Gastroesophageal sphincter (tissue), 4 donors: ENCODE results near the gene SRP19. TPM values are rescaled to one million over a fixed set of nuclear protein-coding genes. Genes with fewer than 3 reads are reported as not detected.
A peak's percentile ranks its signal among the peaks of the same experiment; 100 is the strongest.

Experiments used
- ATAC-seq: fragments of 150-250 bp; one replicate; pipeline ENCODE4 v1.9.1; 2016; ENCODE audit warnings: mild to moderate bottlenecking, moderate library complexity
- H3K27ac ChIP-seq, 4 donors: fragments of 200-600 bp; sonication (generic) in 3 of 4; 1 replicate in 3 of 4; 2 replicates in 1 of 4; pipeline ENCODE4 v1.5.1; 2016 to 2019
- H3K27me3 ChIP-seq: fragments of 200-600 bp; sonication (generic); one replicate; pipeline ENCODE4 v1.5.1; 2019
- H3K36me3 ChIP-seq, 2 donors: fragments of 200-600 bp; sonication (generic); one replicate each; pipeline ENCODE4 v1.5.1; 2019; ENCODE audit warnings: control low read depth in 1 of 2
- H3K4me1 ChIP-seq, 3 donors: fragments of 200-600 bp; sonication (generic); 1 replicate in 2 of 3; 2 replicates in 1 of 3; pipeline ENCODE4 v1.5.1; 2016 to 2019; ENCODE audit warnings: control low read depth in 2 of 3
- H3K4me3 ChIP-seq, 2 donors: fragments of 200-600 bp; sonication (generic); one replicate each; pipeline ENCODE4 v1.5.1; 2019; ENCODE audit warnings: mild to moderate bottlenecking in 1 of 2, moderate library complexity in 1 of 2
- H3K9me3 ChIP-seq, 3 donors: fragments of 200-600 bp; sonication (generic); one replicate each; pipeline ENCODE4 v1.5.1; 2017 to 2019; ENCODE audit warnings: control low read depth in 2 of 3
- EP300 ChIP-seq: sonication (generic); formaldehyde crosslinking; IDR thresholded peaks from one replicate; pipeline ENCODE4 v1.6.1; 2017; ENCODE audit warnings: antibody characterized with exemption, mild to moderate bottlenecking
- POLR2A ChIP-seq, 2 donors: fragments of 450-650 bp; IDR thresholded peaks; one replicate each; pipeline ENCODE4 v1.6.1; 2017; ENCODE audit warnings: antibody characterized with exemption in 2 of 2, mild to moderate bottlenecking in 2 of 2, moderate library complexity in 1 of 2
- POLR2AphosphoS5 ChIP-seq: sonication (generic); formaldehyde crosslinking; IDR thresholded peaks from one replicate; pipeline ENCODE4 v1.6.1; 2017; ENCODE audit warnings: antibody characterized with exemption
- WGBS, 2 donors: methylation state at CpG; one replicate each; pipeline ENCODE4 v1.1.5; 2018; ENCODE audit warnings: low coverage in 1 of 2; 5-methylcytosine and 5-hydroxymethylcytosine counted together
- total RNA-seq, 4 donors: library from RNA; depleted of rRNA; stranded (reverse); fragments of >200 nt; gene quantifications; one replicate each; pipeline ENCODE4 v1.1.0, GENCODE V29; 2016
- TF ChIP-seq, protein P1 (sequence below), 4 experiments: fragments of 200-600 bp in 2 of 4; fragments of 450-650 bp in 2 of 4; sonication (generic) in 1 of 4; IDR thresholded peaks; one replicate each; pipeline ENCODE4 v1.5.1; 2017 to 2019; ENCODE audit warnings: antibody characterized with exemption in 4 of 4, mild to moderate bottlenecking in 2 of 4, moderate library complexity in 2 of 4

Gene SRP19
- total RNA-seq, 4 donors from 2014 or later: 36.5 to 96.8 (median 69.2) TPM

DNA sequence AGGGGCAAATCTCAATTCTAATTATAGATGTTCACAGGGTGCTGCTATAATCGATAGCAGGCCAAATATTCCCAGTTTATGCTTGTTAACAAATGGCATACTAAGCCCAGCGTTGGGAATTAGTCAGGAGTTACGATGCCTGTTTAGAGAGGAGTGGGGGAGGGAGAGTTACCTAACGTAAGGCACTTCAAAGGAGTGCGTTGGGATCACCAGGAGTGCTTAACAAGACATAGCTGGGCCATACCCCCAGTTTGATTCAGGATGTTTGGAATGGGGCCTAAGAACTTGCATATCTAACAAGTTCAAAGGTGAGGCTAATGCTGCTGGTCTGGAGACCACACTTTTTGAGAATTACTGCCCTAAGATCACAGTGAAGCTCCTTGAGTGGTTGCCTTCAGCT, 14.5 kb upstream of the SRP19 start:
- H3K4me1 ChIP-seq: peaks cover 0 to 5% (median 0%) of the 10 kb centered on the region in 3 donors
- no peak overlapping the region for H3K27ac ChIP-seq
- no peaks in the 10 kb centered on the region for H3K9me3 ChIP-seq
- no peak for TF ChIP-seq EP300
- TF ChIP-seq, protein P1, sequence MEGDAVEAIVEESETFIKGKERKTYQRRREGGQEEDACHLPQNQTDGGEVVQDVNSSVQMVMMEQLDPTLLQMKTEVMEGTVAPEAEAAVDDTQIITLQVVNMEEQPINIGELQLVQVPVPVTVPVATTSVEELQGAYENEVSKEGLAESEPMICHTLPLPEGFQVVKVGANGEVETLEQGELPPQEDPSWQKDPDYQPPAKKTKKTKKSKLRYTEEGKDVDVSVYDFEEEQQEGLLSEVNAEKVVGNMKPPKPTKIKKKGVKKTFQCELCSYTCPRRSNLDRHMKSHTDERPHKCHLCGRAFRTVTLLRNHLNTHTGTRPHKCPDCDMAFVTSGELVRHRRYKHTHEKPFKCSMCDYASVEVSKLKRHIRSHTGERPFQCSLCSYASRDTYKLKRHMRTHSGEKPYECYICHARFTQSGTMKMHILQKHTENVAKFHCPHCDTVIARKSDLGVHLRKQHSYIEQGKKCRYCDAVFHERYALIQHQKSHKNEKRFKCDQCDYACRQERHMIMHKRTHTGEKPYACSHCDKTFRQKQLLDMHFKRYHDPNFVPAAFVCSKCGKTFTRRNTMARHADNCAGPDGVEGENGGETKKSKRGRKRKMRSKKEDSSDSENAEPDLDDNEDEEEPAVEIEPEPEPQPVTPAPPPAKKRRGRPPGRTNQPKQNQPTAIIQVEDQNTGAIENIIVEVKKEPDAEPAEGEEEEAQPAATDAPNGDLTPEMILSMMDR (IDR thresholded peaks at IDR 0.05): no peak
- no peak for ATAC-seq
- no peak overlapping the region for H3K4me3 ChIP-seq
- 59 to 84% methylated on average over 2 to 5 of the region's 5 CpGs for whole genome bisulfite sequencing, 2 donors
- H3K36me3 ChIP-seq: no peaks in the 10 kb centered on the region
- H3K27me3 ChIP-seq: no peaks in the 10 kb centered on the region

DNA sequence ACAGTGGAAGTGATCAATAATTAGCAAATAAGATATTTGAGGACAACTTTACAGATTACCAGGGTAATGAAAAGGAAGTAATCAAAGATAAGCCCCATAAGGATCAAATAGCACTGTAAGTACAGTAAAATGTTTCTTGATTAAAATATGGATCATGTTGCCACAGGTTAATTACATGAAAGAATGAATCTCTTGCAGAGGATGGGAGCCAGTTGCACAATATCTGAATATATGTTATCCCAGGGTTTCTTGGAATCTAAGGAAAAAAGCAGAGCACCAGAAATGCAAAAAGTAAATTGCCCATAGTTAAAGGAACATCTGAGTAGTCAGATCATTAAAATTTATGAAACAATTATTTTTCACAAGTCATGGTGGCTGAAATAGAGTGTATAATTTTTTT, 13.8 kb upstream of the SRP19 start:
- no peaks in the 10 kb centered on the region for H3K27me3 ChIP-seq
- H3K4me1 ChIP-seq: peaks cover 0 to 5% (median 0%) of the 10 kb centered on the region in 3 donors
- no peaks in the 10 kb centered on the region for H3K9me3 ChIP-seq
- ATAC-seq: no peak
- no peak overlapping the region for H3K4me3 ChIP-seq
- no peak overlapping the region for H3K27ac ChIP-seq
- TF ChIP-seq POLR2AphosphoS5 (no peak), POLR2A (IDR thresholded peaks at IDR 0.05) (no peak), EP300 (no peak)
- TF ChIP-seq, protein P1 (IDR thresholded peaks at IDR 0.05): no peak
- no peaks in the 10 kb centered on the region for H3K36me3 ChIP-seq

DNA sequence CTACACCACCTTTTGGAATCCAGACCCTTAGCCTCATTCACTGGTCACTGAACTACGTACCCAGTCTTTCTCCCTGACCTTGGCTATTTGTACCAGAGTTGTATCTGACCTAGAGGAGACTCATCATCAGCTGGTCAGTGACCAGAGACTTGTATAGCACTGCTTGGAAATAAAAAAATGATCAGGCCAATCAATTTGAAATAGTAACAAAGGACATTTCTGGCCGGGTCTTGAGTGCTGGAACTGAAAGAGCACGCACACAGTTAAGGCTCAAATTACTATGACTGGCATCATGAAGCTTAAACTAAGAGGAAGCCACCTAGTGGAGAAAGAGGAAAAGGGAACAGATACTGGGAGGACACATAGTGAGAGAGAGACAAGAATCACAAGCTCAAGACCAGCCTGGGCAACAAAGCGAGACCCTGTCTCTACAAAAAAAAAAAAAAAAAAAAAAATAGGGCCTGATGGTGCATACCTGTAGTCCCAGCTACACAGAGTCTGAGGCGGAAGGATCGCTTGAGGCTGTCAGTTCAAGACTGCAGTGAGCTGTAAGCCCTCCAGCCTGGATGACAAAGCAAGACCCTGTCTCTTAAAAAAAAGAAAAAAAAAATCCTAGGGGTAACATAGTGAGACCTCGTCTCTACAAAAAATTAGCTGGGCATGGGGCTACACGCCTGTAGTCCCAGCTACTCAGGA, 12.8 kb upstream of the SRP19 start:
- 41 to 52% methylated on average over 5 to 8 of the region's 8 CpGs for WGBS, 2 donors
- Histone ChIP-seq H3K4me1 (peaks cover 0 to 5% (median 0%) of the 10 kb centered on the region in 3 donors), H3K36me3 (no peaks in the 10 kb centered on the region), H3K27ac (no peak overlapping the region), H3K27me3 (no peaks in the 10 kb centered on the region), H3K4me3 (no peak overlapping the region), H3K9me3 (no peaks in the 10 kb centered on the region)
- peak; percentile 80 for ATAC-seq
- TF ChIP-seq POLR2A (IDR thresholded peaks at IDR 0.05) (no peak), POLR2AphosphoS5 (no peak), EP300 (no peak)
- TF ChIP-seq, protein P1 (IDR thresholded peaks at IDR 0.05): peak; percentile 45 to 63 (median 49)

DNA sequence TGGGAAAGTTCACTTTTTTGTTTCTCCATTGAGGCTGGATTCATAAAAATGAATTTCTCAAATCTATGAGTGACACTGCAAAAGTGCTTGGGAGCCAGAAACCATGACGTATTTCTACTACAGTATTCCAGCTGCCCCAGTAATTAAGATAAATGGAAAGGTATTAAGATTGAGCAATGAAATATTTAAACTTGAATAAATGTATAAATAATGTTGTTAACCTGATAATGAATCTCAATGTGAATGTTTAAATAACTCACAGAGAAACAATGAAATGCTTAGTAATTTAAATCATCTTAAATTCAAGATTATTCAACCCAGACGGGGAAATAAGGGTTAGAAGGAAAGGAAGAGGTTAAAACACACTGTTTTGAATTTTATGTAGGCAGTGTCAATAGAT, 11.2 kb upstream of the SRP19 start:
- 20 to 40% methylated on average over 2 of the region's 2 CpGs for WGBS, 2 donors
- peaks cover 0 to 5% (median 0%) of the 10 kb centered on the region in 3 donors for H3K4me1 ChIP-seq
- H3K9me3 ChIP-seq: no peaks in the 10 kb centered on the region
- H3K27me3 ChIP-seq: no peaks in the 10 kb centered on the region
- TF ChIP-seq, protein P1 (IDR thresholded peaks at IDR 0.05): no peak
- TF ChIP-seq POLR2AphosphoS5 (no peak), EP300 (no peak), POLR2A (IDR thresholded peaks at IDR 0.05) (no peak)
- no peak overlapping the region for H3K27ac ChIP-seq
- no peak overlapping the region for H3K4me3 ChIP-seq
- no peaks in the 10 kb centered on the region for H3K36me3 ChIP-seq
- ATAC-seq: no peak

DNA sequence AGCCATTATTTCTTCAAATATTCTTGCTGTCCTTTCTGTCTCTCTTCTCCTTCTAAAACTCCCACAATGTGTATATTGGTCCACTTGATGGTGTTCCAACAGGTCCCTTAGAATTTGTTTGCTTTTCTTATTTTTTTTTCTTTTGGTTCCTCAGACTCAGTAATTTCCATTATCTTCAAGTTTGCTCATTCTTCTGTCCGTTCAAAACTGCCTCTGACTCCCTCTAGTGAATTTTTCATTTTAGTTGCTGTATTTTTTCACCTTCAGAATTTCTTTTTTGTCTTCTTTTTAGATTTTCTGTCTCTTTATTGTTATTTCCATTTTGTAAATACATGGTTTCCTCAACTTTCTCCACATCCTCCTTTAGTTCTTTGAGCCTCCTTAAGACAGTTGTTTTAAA, 6.4 kb upstream of the SRP19 start:
- H3K9me3 ChIP-seq: no peaks in the 10 kb centered on the region
- H3K4me1 ChIP-seq: no peaks in the 10 kb centered on the region
- WGBS, 2 donors: 60 to 67% methylated on average over 1 of the region's 1 CpG
- no peak for ATAC-seq
- TF ChIP-seq, protein P1 (IDR thresholded peaks at IDR 0.05): no peak
- TF ChIP-seq POLR2AphosphoS5 (no peak), POLR2A (IDR thresholded peaks at IDR 0.05) (no peak), EP300 (no peak)
- no peaks in the 10 kb centered on the region for H3K36me3 ChIP-seq
- H3K4me3 ChIP-seq: no peak overlapping the region
- H3K27me3 ChIP-seq: no peaks in the 10 kb centered on the region
- no peak overlapping the region for H3K27ac ChIP-seq
